Measurements from ENCODE around the gene HSPB6.

- TF ChIP-seq POLR2A (IDR thresholded peaks at IDR 0.05; ENCODE audit: low read length), result no peak
- TF ChIP-seq GATA1 (IDR thresholded peaks at IDR 0.05; ENCODE audit: low read depth, low read length), result no peak
Observed at GRCh38 chr19:35783469-35784434, 26.9 kb upstream of the HSPB6 start.

All from erythroblast (primary cell).